ENCODE results near the gene PYCARD. TPM values are rescaled to one million over a fixed set of nuclear protein-coding genes. Genes with fewer than 3 reads are reported as not detected.

Gene PYCARD
- total RNA-seq, 1 experiment from 2014 or later = 37.5 TPM

- Histone ChIP-seq H2AFZ (ENCODE audit: low read length) (no peak overlapping the region), H3K4me1 (ENCODE audit: insufficient read depth, low read length) (no peaks in the 10 kb centered on the region; the same call in 1 of the 2 replicates), H4K91ac (ENCODE audit: insufficient read length, low read depth, low read length) (no peak overlapping the region), H2BK15ac (ENCODE audit: low read depth, low read length) (no peak overlapping the region), H3K14ac (ENCODE audit: insufficient read depth, low read length) (no peak overlapping the region), H3K9ac (ENCODE audit: extremely low read depth, insufficient read length, low read length) (peak overlapping the region; percentile 16), H4K5ac (ENCODE audit: insufficient read length, low read depth, low read length) (no peak overlapping the region), H3K79me2 (ENCODE audit: insufficient read depth, low read length) (peaks cover 42% of the 10 kb centered on the region), H2BK120ac (ENCODE audit: low read depth, low read length, poor library complexity, severe bottlenecking) (no peak overlapping the region), H2BK20ac (ENCODE audit: low read depth, low read length, poor library complexity, severe bottlenecking) (no peak overlapping the region), H4K20me1 (ENCODE audit: control insufficient read depth, insufficient read depth, insufficient read length) (no peaks in the 10 kb centered on the region), H2BK5ac (ENCODE audit: insufficient read length, low read length) (no peak overlapping the region), H2BK12ac (ENCODE audit: insufficient read length, low read depth, low read length) (no peak overlapping the region), H3K4me2 (ENCODE audit: insufficient read depth, insufficient read length, low read length) (peak overlapping the region; percentile 87), H2AK5ac (ENCODE audit: insufficient read length, low read length) (no peak overlapping the region), H3T11ph (ENCODE audit: low read length) (no peak overlapping the region), H3K27me3 (ENCODE audit: insufficient read depth, low read length) (no peaks in the 10 kb centered on the region), H4K8ac (replicated peaks; ENCODE audit: insufficient read length, low read depth, low read length) (no peak overlapping the region), H3K27ac (ENCODE audit: insufficient read length, low read depth, low read length) (no peak overlapping the region), H3K79me1 (ENCODE audit: insufficient read depth, low read depth, low read length, poor library complexity, severe bottlenecking) (peaks cover 15% of the 10 kb centered on the region), H3K18ac (ENCODE audit: insufficient read length, low read depth, low read length) (no peak overlapping the region), H3K9me3 (ENCODE audit: control insufficient read depth, low read depth, low read length) (no peaks in the 10 kb centered on the region), H3K23me2 (ENCODE audit: insufficient read length, low read depth, low read length, poor library complexity, severe bottlenecking) (peaks cover 9% of the 10 kb centered on the region), H3K23ac (ENCODE audit: insufficient read length, low read depth, low read length) (no peak overlapping the region), H3K56ac (ENCODE audit: insufficient read length, low read depth, low read length) (no peak overlapping the region), H3K4ac (ENCODE audit: low read depth, low read length) (no peak overlapping the region)
- H3K27me3 Mint-ChIP-seq (ENCODE audit: low read depth) = peaks cover 2% of the 10 kb centered on the region
- H3K4me3 Mint-ChIP-seq = peak overlapping the region; percentile 97 to 99
- TF ChIP-seq, protein P1, sequence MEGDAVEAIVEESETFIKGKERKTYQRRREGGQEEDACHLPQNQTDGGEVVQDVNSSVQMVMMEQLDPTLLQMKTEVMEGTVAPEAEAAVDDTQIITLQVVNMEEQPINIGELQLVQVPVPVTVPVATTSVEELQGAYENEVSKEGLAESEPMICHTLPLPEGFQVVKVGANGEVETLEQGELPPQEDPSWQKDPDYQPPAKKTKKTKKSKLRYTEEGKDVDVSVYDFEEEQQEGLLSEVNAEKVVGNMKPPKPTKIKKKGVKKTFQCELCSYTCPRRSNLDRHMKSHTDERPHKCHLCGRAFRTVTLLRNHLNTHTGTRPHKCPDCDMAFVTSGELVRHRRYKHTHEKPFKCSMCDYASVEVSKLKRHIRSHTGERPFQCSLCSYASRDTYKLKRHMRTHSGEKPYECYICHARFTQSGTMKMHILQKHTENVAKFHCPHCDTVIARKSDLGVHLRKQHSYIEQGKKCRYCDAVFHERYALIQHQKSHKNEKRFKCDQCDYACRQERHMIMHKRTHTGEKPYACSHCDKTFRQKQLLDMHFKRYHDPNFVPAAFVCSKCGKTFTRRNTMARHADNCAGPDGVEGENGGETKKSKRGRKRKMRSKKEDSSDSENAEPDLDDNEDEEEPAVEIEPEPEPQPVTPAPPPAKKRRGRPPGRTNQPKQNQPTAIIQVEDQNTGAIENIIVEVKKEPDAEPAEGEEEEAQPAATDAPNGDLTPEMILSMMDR (conservative IDR thresholded peaks at IDR 0.05) = no peak
- peaks cover 64 to 67% (median 65%) of the 10 kb centered on the region in 3 experiments for H3K36me3 Mint-ChIP-seq (ENCODE audit: insufficient read depth in 1 of 3, low read depth in 3 of 3)
- peak overlapping the region; percentile 32 to 84 (median 65); a peak in 4 of 7 replicates for H3K27ac Mint-ChIP-seq
- H3K9me3 Mint-ChIP-seq = peaks cover 0 to 2% of the 10 kb centered on the region in 2 experiments; a peak in 2 of 5 replicates
- H3K4me1 Mint-ChIP-seq = peaks cover 31 to 42% of the 10 kb centered on the region in 2 experiments
- no peak for DNase-seq
- WGBS (ENCODE audit: extremely low coverage, insufficient read length, low lambda C conversion rate) = no CpG with 5 or more reads among the region's 7 CpGs
Observed at GRCh38 chr16:31182391-31182790, 20.2 kb downstream of the PYCARD start.

Data from H9 (cell line).